Erythroblast (primary cell): ENCODE data around the gene FCHSD1.

Source experiments
- GATA1 ChIP-seq: IDR thresholded peaks from 2 replicates; pipeline ENCODE4 v1.6.1; 2011; ENCODE audit warnings: low read depth, mild to moderate bottlenecking, control low read depth, low read length, moderate library complexity
- POLR2A ChIP-seq: IDR thresholded peaks from 2 replicates; pipeline ENCODE4 v1.6.1; 2011; ENCODE audit warnings: mild to moderate bottlenecking, low read length

- TF ChIP-seq POLR2A (no peak), GATA1 (no peak)
Observed at GRCh38 chr5:141618030-141618803, 33.0 kb downstream of the FCHSD1 start.
